Body of pancreas (tissue), 4 donors: ENCODE data around the gene MYL5.

Experiments
- CTCF ChIP-seq, 7 experiments: fragments of 450-650 bp in 4 of 7; fragments of 200-600 bp in 3 of 7; sonication (generic) in 3 of 7; IDR thresholded peaks; one replicate each; pipeline ENCODE4 v1.5.1; 2016 to 2019; ENCODE audit warnings: antibody characterized with exemption in 7 of 7
- POLR2A ChIP-seq, 3 donors: fragments of 450-650 bp; IDR thresholded peaks; one replicate each; pipeline ENCODE4 v1.6.1; 2016; ENCODE audit warnings: antibody characterized with exemption in 3 of 3, mild to moderate bottlenecking in 2 of 3

GRCh38 chr4:632926-633325 is 41.4 kb upstream of the MYL5 start:
- TF ChIP-seq CTCF (IDR thresholded peaks at IDR 0.05): no peak
- no peak for TF ChIP-seq POLR2A (IDR thresholded peaks at IDR 0.05)
